GM23338 (cell line): ENCODE measurements around the gene SNRNP200. TPM values are rescaled to one million over a fixed set of nuclear protein-coding genes. Genes with fewer than 3 reads are reported as not detected.

Experiments used
- ATAC-seq: fragments of 200-7000 bp; cut with Tn5 transposase; 3 replicates; pipeline ENCODE4 v1.9.1; 2020
- DNase-seq: peaks from one replicate; pipeline ENCODE4 v3.0.0-alpha.2; 2015; ENCODE audit warnings: low spot score
- H2AFZ ChIP-seq: fragments of 200-600 bp; sonication (generic); 2 replicates; pipeline ENCODE4 v1.8.0; 2016; ENCODE audit warnings: antibody characterized with exemption, mild to moderate bottlenecking, moderate library complexity
- H3F3A ChIP-seq: fragments of 200-600 bp; sonication (generic); replicated peaks from 2 replicates; pipeline ENCODE4 v1.8.0; 2017; ENCODE audit warnings: antibody characterized with exemption, mixed run types, low read depth
- H3K27ac ChIP-seq: fragments of 200-600 bp; sonication (generic); 2 replicates; pipeline ENCODE4 v1.6.1; 2016; ENCODE audit warnings: low read depth
- H3K27me3 ChIP-seq: fragments of 200-600 bp; sonication (generic); 2 replicates; pipeline ENCODE4 v1.8.0; 2016; ENCODE audit warnings: mild to moderate bottlenecking, mixed run types, moderate library complexity; ENCODE audit not compliant: insufficient read depth
- H3K36me3 ChIP-seq: fragments of 200-600 bp; sonication (generic); 2 replicates; pipeline ENCODE4 v1.8.0; 2016; ENCODE audit warnings: mild to moderate bottlenecking; ENCODE audit not compliant: insufficient read depth
- H3K4me1 ChIP-seq: fragments of 200-600 bp; sonication (generic); 2 replicates; pipeline ENCODE4 v1.8.0; 2016; ENCODE audit warnings: mild to moderate bottlenecking, moderate library complexity; ENCODE audit not compliant: insufficient read depth
- H3K4me2 ChIP-seq: fragments of 200-600 bp; sonication (generic); 2 replicates; pipeline ENCODE4 v1.7.1; 2017; ENCODE audit warnings: mixed run types
- H3K4me3 ChIP-seq: fragments of 200-600 bp; sonication (generic); 2 replicates; pipeline ENCODE4 v1.6.1; 2016; ENCODE audit warnings: mixed run types
- H3K79me2 ChIP-seq: fragments of 200-600 bp; sonication (generic); replicated peaks from 2 replicates; pipeline ENCODE4 v1.8.0; 2017; ENCODE audit warnings: mild to moderate bottlenecking; ENCODE audit not compliant: insufficient read depth
- H3K9me2 ChIP-seq: fragments of 200-600 bp; sonication (generic); 2 replicates; pipeline ENCODE4 v1.8.0; 2017; ENCODE audit not compliant: insufficient read depth
- H4K20me1 ChIP-seq: fragments of 200-600 bp; sonication (generic); replicated peaks from 2 replicates; pipeline ENCODE4 v1.8.0; 2017; ENCODE audit warnings: mild to moderate bottlenecking; ENCODE audit not compliant: insufficient read depth
- H3K27ac Mint-ChIP-seq: 2 replicates; pipeline ENCODE4 v1.8.0; 2020; ENCODE audit warnings: inconsistent platforms, mild to moderate bottlenecking, moderate library complexity, mixed read lengths
- H3K27me3 Mint-ChIP-seq: 3 replicates; pipeline ENCODE4 v1.8.0; 2022; ENCODE audit warnings: low read depth, mild to moderate bottlenecking, moderate library complexity, mixed read lengths, inconsistent platforms; ENCODE audit not compliant: insufficient read depth, poor library complexity
- H3K36me3 Mint-ChIP-seq: 3 replicates; pipeline ENCODE4 v1.8.0; 2021; ENCODE audit warnings: low read depth, mild to moderate bottlenecking, inconsistent platforms, moderate library complexity, mixed read lengths
- H3K4me1 Mint-ChIP-seq: 3 replicates; pipeline ENCODE4 v1.8.0; 2020; ENCODE audit warnings: mild to moderate bottlenecking, inconsistent platforms, mixed read lengths
- H3K4me3 Mint-ChIP-seq: 3 replicates; pipeline ENCODE4 v1.8.0; 2021; ENCODE audit warnings: moderate library complexity, mild to moderate bottlenecking, inconsistent platforms, mixed read lengths
- H3K9me3 Mint-ChIP-seq: 3 replicates; pipeline ENCODE4 v1.8.0; 2020; ENCODE audit warnings: moderate library complexity, mild to moderate bottlenecking, inconsistent platforms, mixed read lengths
- CTCF ChIP-seq, 2 experiments: fragments of 200-600 bp in 1 of 2; sonication (generic) in 1 of 2; conservative IDR thresholded peaks; 2 replicates each; pipeline versions ENCODE4 v1.5.1 to v1.6.1; 2016 to 2017; ENCODE audit warnings: antibody characterized with exemption in 2 of 2, low read depth in 2 of 2, mild to moderate bottlenecking in 2 of 2, moderate library complexity in 1 of 2
- ZNF331 ChIP-seq: fragments of 250-450 bp; sonication (Bioruptor Pico); IDR thresholded peaks from 2 replicates; pipeline ENCODE4 v1.5.0; 2020; ENCODE audit warnings: low read depth, mild to moderate bottlenecking, moderate library complexity
- ZNF462 ChIP-seq: fragments of 250-450 bp; sonication (Bioruptor Pico); IDR thresholded peaks from 2 replicates; pipeline ENCODE4 v1.5.0; 2020; ENCODE audit warnings: mild to moderate bottlenecking, moderate library complexity
- polyA plus RNA-seq: library from polyadenylated mRNA; unstranded; fragments of >200 nt; fragmentation: Nextera tagmentation; extraction: Ambion mirVana; gene quantifications from 2 replicates; pipeline ENCODE4 v1.2.1, GENCODE V29; 2016
- total RNA-seq: library from RNA; depleted of rRNA; stranded (reverse); fragments of >200 nt; shearing (Covaris generic); gene quantifications from 2 replicates; pipeline ENCODE4 v1.2.3, GENCODE V29; 2014
- TF ChIP-seq, protein P1 (sequence below): IDR thresholded peaks from one replicate; pipeline ENCODE4 v1.6.1; 2018; ENCODE audit warnings: antibody characterized with exemption; ENCODE audit not compliant: unreplicated experiment

Gene SNRNP200
- total and polyA plus RNA-seq, 2 experiments from 2014 or later, result 70.7 to 179 TPM

DNA sequence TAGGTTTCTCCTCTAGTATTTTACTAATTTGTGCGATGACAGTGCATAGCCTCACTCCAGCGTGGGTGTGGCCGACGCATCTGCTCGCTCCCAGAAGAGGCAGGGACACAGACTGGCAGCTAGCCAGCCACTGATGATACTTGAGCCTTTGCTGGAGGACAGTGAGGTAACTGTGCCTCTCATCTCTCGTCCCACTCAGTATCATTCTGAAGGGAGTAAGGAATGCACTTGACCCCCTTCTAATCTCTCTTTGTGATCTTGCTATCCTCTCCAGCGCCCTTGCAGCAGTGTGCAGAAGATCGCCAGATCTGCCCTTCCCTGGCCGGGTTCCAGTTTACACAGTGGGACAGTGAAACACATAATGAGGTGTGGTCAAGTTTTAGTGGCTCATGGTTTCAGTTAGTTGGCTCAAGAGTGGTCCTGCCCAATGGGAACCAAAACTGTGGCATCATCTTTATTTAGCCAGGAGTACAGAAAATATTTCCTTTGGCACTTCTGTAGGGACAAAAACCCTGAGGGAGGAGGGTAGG lies 47.8 kb upstream of the SNRNP200 start:
- H3K4me1 ChIP-seq, result no peaks in the 10 kb centered on the region
- H3K27me3 ChIP-seq, result no peaks in the 10 kb centered on the region
- no peaks in the 10 kb centered on the region for H3K79me2 ChIP-seq
- no peak overlapping the region for H3K4me2 ChIP-seq
- no peak overlapping the region for H3K27ac ChIP-seq
- Mint-ChIP-seq H3K36me3 (peaks cover 90% of the 10 kb centered on the region), H3K4me1 (no peaks in the 10 kb centered on the region), H3K27ac (no peak overlapping the region), H3K27me3 (peaks cover 3% of the 10 kb centered on the region), H3K9me3 (no peaks in the 10 kb centered on the region), H3K4me3 (no peak overlapping the region)
- no peaks in the 10 kb centered on the region for H3F3A ChIP-seq
- peaks cover 56% of the 10 kb centered on the region for H3K36me3 ChIP-seq
- TF ChIP-seq CTCF (conservative IDR thresholded peaks at IDR 0.05; ENCODE audit: low read depth in 2 of 2) (no peak), ZNF462 (CRISPR knock-in tag) (no peak), ZNF331 (CRISPR knock-in tag) (no peak)
- TF ChIP-seq, protein P1, sequence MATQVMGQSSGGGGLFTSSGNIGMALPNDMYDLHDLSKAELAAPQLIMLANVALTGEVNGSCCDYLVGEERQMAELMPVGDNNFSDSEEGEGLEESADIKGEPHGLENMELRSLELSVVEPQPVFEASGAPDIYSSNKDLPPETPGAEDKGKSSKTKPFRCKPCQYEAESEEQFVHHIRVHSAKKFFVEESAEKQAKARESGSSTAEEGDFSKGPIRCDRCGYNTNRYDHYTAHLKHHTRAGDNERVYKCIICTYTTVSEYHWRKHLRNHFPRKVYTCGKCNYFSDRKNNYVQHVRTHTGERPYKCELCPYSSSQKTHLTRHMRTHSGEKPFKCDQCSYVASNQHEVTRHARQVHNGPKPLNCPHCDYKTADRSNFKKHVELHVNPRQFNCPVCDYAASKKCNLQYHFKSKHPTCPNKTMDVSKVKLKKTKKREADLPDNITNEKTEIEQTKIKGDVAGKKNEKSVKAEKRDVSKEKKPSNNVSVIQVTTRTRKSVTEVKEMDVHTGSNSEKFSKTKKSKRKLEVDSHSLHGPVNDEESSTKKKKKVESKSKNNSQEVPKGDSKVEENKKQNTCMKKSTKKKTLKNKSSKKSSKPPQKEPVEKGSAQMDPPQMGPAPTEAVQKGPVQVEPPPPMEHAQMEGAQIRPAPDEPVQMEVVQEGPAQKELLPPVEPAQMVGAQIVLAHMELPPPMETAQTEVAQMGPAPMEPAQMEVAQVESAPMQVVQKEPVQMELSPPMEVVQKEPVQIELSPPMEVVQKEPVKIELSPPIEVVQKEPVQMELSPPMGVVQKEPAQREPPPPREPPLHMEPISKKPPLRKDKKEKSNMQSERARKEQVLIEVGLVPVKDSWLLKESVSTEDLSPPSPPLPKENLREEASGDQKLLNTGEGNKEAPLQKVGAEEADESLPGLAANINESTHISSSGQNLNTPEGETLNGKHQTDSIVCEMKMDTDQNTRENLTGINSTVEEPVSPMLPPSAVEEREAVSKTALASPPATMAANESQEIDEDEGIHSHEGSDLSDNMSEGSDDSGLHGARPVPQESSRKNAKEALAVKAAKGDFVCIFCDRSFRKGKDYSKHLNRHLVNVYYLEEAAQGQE, result no peak
- H3K4me3 ChIP-seq, result no peak overlapping the region
- peaks cover 3% of the 10 kb centered on the region for H4K20me1 ChIP-seq
- no peak overlapping the region for H2AFZ ChIP-seq
- no peaks in the 10 kb centered on the region for H3K9me2 ChIP-seq
- ATAC-seq, result no peak
- DNase-seq, result no peak
